ENCODE measurements around the gene CXorf58. TPM values are rescaled to one million over a fixed set of nuclear protein-coding genes. Genes with fewer than 3 reads are reported as not detected.
"Not testable (repeated sequence)": the region's sequence is repeated elsewhere in the genome, so short reads cannot be mapped to it uniquely, and the experiment has no call there.

CXorf58 gene
- total RNA-seq, result not detected

GRCh38 chrX:23907498-23908218 is at the start of gene CXorf58, which contains the start of gene APOO:
Gene CXorf58, plus strand, starts transcription at chrX:23908006. Its CDS starts 2,297 bp downstream, at chrX:23910303.
Gene APOO, minus strand, starts transcription at chrX:23907938. Its CDS starts 236 bp downstream, at chrX:23907702.
- DNase-seq (ENCODE audit: low spot score) (peak; percentile 92), ATAC-seq (peak; percentile 96)

- not testable (repeated sequence) for DNase-seq (ENCODE audit: low spot score)
- peak; percentile 55 for ATAC-seq
These were observed 48.6 kb upstream of the CXorf58 start for GRCh38 chrX:23859238-23859637.

- no peak for DNase-seq (ENCODE audit: low spot score)
- ATAC-seq, result no peak
These were observed 46.5 kb upstream of the CXorf58 start for GRCh38 chrX:23861215-23861896.

- not testable (repeated sequence) for DNase-seq (ENCODE audit: low spot score); ATAC-seq
These were observed 45.9 kb upstream of the CXorf58 start for GRCh38 chrX:23861952-23862351.

- ATAC-seq (no peak), DNase-seq (ENCODE audit: low spot score) (no peak)
These were observed 43.0 kb upstream of the CXorf58 start for GRCh38 chrX:23864742-23865326.

GRCh38 chrX:23870041-23870440 is 37.8 kb upstream of the CXorf58 start:
- ATAC-seq, result no peak
- DNase-seq (ENCODE audit: low spot score), result no peak

- peak; percentile 46 for DNase-seq (ENCODE audit: low spot score)
- ATAC-seq, result peak; percentile 97
These were observed 35.8 kb upstream of the CXorf58 start for GRCh38 chrX:23871905-23872546.

GRCh38 chrX:23879380-23880090 is 28.3 kb upstream of the CXorf58 start:
- ATAC-seq (peak; percentile 97), DNase-seq (ENCODE audit: low spot score) (peak; percentile 48)

- no peak for ATAC-seq
- DNase-seq (ENCODE audit: low spot score), result no peak
These were observed 24.0 kb upstream of the CXorf58 start for GRCh38 chrX:23883737-23884354.

GRCh38 chrX:23884427-23885024 is 23.3 kb upstream of the CXorf58 start:
- no peak for DNase-seq (ENCODE audit: low spot score)
- no peak for ATAC-seq

GRCh38 chrX:23885803-23886202 is 22.0 kb upstream of the CXorf58 start:
- peak; percentile 17 for ATAC-seq
- DNase-seq (ENCODE audit: low spot score), result no peak

GRCh38 chrX:23887451-23887850 is 20.4 kb upstream of the CXorf58 start:
- no peak for DNase-seq (ENCODE audit: low spot score)
- ATAC-seq, result peak; percentile 51

- DNase-seq (ENCODE audit: low spot score) (no peak), ATAC-seq (peak; percentile 47)
These were observed 19.9 kb upstream of the CXorf58 start for GRCh38 chrX:23887918-23888317.

- DNase-seq (ENCODE audit: low spot score) (no peak), ATAC-seq (no peak)
These were observed 18.8 kb upstream of the CXorf58 start for GRCh38 chrX:23888887-23889501.

- DNase-seq (ENCODE audit: low spot score) (no peak), ATAC-seq (no peak)
These were observed 16.9 kb upstream of the CXorf58 start for GRCh38 chrX:23890933-23891332.

GRCh38 chrX:23894993-23895392 is 12.8 kb upstream of the CXorf58 start:
- DNase-seq (ENCODE audit: low spot score); ATAC-seq: not testable (repeated sequence)

GRCh38 chrX:23896539-23896938 is 11.3 kb upstream of the CXorf58 start:
- not testable (repeated sequence) for ATAC-seq; DNase-seq (ENCODE audit: low spot score)

GRCh38 chrX:23896981-23897380 is 10.8 kb upstream of the CXorf58 start:
- DNase-seq (ENCODE audit: low spot score) (no peak), ATAC-seq (no peak)

- no peak for ATAC-seq
- DNase-seq (ENCODE audit: low spot score), result no peak
These were observed 9.3 kb upstream of the CXorf58 start for GRCh38 chrX:23898412-23898959.
